ENCODE results near the gene HPCAL4.

The HPCAL4 gene

GRCh38 chr1:39676948-39677548, 14.2 kb downstream of the HPCAL4 start:
- DNase-seq (ENCODE audit: low read depth): no peak

DNA sequence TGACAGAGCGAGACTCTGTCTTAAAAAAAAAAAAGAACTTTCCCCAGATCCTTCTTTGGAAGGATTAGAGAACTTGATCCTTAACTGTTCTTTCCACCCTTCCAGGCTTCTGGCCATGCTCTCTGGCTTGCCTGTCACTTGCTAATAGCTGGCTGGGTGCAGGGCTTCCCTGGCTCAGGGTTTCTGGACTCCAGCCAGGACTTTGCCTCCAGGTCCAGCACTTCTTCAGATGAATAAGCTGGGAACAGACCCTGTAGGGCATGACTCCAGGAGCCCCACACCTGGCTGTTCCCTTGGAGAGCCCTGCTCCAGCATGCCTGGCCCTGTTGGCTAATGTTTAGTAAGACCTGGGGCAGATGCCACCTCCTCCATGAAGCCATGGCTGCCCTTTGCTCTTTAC, 16.0 kb downstream of the HPCAL4 start:
- no peak for DNase-seq (ENCODE audit: low read depth)

DNA sequence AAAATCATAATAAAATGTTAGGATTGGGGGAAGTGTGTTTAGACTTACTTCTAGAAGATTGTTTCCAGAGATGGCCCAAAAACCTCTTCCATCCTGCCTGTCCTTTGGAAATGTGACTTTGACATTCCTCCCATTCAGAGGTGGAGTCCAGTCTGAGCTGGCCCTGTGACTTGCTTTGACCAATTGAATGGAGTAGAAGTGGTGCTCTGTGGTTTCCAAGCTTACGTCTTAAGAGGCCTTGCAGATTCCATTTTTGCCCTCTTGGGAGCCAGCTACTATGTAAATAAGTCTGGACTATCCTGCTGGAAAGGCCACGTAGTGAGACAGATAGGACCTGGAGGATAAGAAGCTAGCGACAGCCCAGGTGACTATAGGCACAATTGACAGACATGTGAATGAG, 18.0 kb downstream of the HPCAL4 start:
- no peak for DNase-seq (ENCODE audit: low read depth)

GRCh38 chr1:39672551-39672947, 18.7 kb downstream of the HPCAL4 start:
- no peak for DNase-seq (ENCODE audit: low read depth)

DNA sequence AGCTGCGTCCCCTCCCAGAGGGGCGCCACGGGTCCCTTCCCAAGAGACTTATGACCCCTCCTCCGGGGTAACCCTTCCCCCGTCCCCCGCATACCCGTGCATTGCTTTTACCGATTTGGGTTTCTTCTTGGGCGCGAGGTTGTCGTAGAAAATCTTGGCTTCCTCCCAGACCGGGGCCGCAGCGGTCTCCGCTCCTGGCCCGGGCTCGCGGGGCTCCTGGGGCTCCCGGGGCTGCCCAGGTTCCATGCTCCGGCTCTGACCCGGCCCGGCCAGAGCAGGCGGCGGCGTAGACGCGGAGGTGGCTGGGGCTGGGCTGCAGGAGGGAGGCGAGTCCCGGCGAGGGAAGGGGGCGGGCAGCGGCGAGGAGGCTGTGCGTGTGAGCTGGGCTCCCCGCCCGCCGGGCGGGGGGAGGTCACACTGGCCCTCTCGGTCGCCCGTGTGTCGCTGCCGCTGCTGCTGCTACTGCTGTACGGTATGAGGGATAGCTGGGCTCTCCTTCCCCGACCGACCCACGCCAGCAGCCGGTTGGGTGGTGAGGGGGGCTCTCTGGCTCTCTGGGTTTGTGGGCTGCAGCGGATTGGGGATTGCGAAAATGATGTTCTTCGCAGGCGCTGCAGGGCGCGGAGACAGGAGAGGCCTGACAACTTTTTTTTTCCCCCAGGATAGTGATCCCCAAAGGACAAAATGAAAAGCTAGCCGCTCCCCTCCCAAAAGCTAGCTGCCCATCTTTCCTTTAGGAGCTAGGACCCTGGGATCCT, 19.3 kb downstream of the HPCAL4 start, which contains the start of gene NT5C1A:
Gene NT5C1A, minus strand, starts transcription at position 315 of the 758 bp plus-strand sequence. Its CDS starts 69 bp downstream, at position 246.
- no peak for DNase-seq (ENCODE audit: low read depth)

- DNase-seq (ENCODE audit: low read depth): no peak
Measured at GRCh38 chr1:39671433-39671792, 19.8 kb downstream of the HPCAL4 start.

DNA sequence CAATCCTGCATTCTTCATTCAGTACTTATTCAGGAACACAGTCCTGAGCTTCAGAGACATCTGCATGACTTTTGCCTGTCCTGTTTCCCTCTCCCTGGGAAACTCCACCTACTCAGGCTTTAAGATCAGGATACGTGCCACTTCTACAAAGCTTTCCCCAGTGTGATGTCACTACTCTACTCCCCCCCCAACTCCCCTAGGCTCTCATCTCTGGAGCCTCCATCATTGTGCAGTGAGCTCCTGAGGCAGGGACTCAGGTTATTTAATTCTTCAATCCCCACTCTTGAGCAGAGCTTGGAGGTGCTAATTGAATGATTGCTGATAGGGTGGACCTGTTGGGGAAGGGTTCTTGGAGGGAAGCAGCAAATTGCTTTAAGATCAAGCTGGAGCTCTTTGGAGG, 20.5 kb downstream of the HPCAL4 start:
- DNase-seq (ENCODE audit: low read depth): no peak

DNA sequence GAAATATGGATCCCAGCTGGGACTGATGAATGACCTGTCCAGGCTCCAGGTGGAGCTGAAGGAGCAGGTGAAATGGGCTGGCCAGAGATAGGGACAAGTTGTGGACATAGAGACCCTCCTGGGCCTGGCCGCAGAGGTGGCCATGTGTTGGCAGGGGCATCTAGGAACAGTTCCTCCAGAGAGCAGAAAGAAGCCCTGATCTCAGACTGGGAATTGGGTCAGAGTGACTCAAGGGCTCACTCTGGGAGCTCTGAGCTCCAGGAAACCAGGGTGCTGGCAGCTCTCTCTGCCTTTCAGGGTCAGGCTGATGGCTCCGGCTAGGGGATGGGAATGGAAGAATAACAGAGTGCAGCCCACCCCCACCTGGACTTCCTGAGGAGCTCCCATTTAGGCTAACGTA, 22.3 kb downstream of the HPCAL4 start:
- DNase-seq (ENCODE audit: low read depth): no peak

GRCh38 chr1:39668111-39668510, 23.1 kb downstream of the HPCAL4 start:
- DNase-seq (ENCODE audit: low read depth): no peak

DNA sequence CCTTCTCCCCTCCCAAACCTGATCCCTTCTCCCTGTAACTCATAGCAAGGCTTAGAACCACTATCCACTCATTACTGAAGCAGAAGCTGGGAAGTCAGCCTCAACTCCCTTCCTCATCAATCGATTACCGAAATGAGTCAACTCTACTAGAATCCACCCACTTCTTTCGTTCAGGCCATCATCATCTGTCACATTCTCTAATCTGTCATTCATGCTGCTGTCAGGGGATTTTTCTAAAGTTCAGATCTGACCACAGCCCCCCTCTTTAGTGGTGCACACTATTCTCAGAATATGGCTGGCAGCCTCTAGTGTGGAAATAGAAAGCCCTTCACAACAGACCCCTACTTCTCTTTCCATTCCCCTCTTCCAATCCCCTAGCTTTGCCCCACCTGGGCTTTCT, 24.5 kb downstream of the HPCAL4 start:
- DNase-seq (ENCODE audit: low read depth): no peak

DNA sequence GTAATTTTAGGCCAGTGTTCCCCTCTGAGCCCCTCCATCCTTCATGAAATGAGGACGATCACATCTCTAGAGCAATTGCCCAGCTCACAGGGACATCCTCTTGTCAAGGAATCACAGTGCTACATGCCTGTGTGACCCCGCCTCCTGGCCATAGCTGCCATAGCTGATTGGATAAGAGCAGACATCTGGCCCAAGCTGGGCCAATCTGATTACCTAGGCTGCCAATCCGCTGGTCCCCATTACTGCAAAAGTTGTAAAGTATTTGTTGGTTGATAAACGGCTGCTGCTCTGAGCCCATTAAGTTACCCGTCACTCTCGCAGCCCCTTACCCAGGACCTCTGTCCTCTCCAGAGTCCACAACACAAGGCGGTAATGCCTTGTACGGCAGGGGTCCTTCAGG, 27.7 kb downstream of the HPCAL4 start:
- no peak for DNase-seq (ENCODE audit: low read depth)

DNA sequence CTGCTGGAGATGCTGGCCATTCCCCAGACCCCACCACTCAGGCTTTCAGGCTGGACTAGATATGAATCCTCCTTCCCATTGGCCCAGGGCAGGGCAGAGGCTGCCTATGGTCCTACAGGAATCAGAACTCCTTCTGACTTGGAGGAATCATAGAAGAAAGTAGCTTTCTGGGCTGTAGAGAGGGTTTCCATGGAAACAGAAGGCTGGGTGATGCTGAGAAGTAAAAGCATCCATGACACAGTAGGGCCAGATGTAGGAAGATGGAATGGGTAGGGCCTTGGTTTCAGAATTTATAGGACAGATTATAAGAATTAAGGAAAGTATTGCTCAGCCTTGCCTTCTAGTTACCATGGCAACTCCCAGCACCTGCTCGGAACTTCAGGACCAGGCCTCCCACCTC, 28.4 kb downstream of the HPCAL4 start:
- no peak for DNase-seq (ENCODE audit: low read depth)

DNA sequence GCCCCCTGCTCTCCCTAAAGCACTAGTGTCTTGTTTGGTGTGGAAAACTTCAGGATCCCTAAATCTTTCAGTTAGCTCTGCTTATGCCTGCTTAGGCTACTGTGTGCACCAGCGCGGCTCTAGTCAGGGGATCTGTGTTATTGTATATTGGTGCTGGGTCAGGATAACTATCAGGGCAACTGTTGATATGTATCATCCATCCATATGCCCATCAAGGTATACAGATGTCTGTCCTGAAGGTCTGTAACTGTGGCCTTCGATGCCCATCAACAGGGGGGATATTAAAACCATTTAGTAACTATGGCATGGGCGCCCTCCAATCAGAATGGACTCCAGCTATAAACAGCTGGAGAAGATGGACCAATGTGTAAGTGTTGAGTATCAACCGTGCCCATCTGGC, 31.7 kb downstream of the HPCAL4 start:
- no peak for DNase-seq (ENCODE audit: low read depth)

DNA sequence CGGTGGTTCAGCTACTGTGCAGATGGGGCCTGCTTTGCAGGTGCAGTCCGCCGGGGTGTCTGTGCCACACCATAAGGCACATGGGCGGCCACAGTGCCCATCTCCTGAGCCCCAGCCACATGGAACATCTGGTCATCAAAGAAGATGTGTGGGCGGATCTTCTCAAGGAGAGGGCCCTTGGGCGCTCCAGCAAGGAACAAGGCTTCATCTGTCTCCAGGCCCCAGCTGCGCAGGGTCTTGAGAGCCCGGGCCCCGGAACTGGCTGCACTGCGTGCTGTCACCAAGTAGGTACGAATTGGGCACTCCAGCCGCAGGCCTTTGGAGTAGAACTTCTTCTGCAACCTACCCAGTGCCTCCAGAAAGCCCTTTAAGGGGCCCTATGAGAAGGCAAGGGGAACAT, 32.1 kb downstream of the HPCAL4 start:
- no peak for DNase-seq (ENCODE audit: low read depth)

DNA sequence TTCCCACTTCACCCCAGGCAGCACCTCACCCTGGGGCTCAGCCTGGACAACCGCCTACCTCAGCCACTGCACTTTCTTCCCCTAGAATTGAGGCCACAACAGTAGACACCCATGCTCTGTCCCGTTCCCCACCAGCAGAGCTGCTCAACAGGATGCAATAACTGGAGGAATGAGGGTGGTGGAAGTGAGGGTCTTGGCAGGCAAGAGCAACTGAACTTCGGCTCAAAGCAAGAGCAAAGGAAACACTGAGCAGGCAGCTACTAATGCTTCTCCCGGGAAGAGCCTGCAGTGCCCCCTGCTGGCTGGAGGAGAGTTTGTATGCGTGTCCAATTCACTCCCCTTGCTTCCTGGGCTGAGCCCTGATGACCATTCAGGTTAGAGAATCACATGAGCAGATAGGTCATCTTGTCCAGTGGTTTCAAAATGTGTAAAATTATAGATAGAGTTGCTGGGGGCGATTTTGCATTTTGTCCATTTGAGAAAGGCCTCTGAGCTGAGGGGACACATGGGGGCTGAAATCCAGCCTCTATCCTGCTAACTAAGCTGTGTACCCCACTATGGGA, 33.2 kb downstream of the HPCAL4 start:
- DNase-seq (ENCODE audit: low read depth): peak; percentile 75

DNA sequence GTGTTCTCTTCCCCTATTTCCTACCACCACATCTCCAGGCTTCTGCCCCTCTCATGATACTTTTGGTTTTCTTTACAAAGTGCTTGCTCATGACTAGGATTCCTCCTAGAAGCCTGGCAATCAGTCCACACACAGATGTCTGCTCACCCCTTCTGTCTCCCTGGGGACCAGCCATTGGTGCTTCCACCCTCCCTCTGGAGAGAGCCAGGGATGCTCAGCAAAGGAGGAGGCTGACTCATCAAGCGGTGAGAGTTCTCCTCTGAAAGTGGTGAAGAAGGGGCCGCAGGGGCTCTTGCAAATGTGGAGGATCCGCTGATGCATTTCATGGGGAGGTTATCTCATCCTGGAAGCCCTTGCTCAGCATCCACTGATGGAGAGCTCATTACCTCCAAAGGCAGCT, 33.8 kb downstream of the HPCAL4 start:
- no peak for DNase-seq (ENCODE audit: low read depth)

DNA sequence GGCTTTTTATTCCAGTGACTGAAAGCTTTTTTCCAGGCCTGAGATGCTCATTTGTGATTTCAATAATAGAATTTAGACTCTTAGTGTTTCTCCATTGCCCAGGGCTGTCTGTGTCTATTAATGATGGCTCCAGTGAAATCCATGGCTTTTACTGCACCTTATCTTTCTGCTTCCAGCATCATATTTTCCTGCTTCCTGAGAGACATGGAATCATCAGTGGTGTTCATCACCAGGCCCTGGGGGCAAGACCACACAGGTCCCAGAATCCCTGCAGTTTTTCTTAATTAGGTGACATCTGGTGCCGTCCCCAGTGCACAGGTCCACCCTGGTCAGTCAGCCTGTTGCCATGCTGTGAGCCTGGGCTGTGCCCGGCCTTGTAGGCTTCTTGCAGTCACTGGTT, 34.8 kb downstream of the HPCAL4 start:
- DNase-seq (ENCODE audit: low read depth): no peak

- DNase-seq (ENCODE audit: low read depth): no peak
Measured at GRCh38 chr1:39655578-39656268, 35.5 kb downstream of the HPCAL4 start.

DNA sequence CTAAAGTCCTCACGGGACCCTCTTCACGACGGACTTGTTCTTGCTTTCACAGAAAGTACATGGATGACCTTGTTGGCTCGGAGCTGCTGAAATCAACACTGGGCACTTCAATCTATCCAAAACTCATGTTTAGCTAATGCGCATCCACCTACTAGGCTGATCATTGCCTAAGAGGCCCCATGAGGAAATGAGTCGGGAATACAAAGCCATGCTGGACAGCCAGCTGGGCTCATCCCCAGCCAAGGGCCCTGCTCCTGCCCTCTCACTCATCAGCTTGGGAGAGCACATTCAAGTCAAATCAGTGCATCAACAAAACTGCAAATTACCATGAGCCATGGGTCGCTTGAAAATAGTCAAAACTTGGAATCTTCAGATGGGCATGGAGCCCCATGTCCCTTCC, 36.9 kb downstream of the HPCAL4 start:
- no peak for DNase-seq (ENCODE audit: low read depth)

DNA sequence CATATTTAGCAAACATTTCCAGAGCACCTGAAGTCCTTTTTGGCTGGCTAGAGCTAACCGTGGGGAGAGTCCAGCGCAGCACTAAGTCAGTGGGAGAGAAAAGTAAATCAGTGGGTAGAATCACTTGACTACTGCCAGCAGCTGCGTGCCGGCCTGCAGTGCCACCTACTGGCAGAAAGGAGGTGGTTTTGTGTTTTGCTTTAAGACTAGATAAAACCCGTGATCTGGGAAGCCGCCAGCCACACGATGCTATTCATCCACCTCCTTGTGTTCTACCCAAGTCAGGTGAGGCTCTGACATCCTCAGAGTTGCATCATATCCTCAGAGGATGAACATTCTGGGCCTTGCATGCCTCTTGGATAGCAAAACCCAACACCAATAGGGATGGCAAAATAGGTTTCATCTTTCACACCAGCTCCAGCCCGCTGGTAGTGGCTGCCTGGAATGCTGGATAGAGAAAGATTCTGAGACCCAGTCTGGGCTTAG, 37.6 kb downstream of the HPCAL4 start:
- DNase-seq (ENCODE audit: low read depth): peak; percentile 81

DNA sequence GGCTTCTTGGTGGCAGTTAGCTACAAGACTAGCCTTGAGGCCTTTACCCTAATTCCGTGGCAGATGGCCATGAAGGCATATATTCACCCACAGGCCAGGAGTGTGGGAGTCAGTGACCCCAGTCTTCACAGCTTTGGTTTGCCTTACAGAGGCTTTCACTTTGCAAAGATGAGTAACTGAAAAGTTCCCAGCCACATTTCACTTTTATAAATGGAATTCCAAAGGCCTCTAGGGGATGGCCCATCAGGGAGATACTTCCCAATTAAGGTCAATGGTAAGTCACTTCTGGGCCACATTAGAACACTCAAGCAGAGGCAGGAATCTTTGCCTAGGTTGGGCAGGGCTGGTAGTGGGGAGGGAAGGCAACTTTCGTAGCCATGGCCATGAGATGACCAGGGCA, 38.7 kb downstream of the HPCAL4 start:
- no peak for DNase-seq (ENCODE audit: low read depth)

GRCh38 chr1:39652105-39652504, 39.1 kb downstream of the HPCAL4 start:
- no peak for DNase-seq (ENCODE audit: low read depth)

DNA sequence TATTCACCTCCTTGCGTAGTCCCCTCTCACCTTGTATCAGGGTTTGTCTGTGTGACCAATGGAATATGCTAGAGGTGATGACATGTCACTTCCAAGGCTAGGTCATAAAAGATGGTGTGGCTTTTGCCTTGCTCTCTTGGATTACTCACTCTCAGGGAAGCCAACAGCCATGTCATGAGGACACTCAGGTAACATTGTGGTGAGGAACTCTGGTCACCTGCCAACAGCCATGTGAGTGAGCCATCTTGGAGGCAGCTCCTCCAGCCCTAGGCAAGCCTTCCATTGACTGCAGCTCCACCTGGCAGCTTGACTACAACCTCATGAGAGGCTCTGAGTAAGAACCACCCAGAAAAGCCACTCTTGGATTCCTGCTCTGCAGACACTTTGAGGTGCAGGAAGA, 40.8 kb downstream of the HPCAL4 start:
- DNase-seq (ENCODE audit: low read depth): no peak
